Measurements from ENCODE around the gene GIT1.

- TF ChIP-seq CTCF (IDR thresholded peaks at IDR 0.05): no peak
- TF ChIP-seq EP300 (IDR thresholded peaks at IDR 0.05): no peak
- TF ChIP-seq POLR2AphosphoS5 (IDR thresholded peaks at IDR 0.05): peak in 1 of 2 donors; percentile 67
- TF ChIP-seq POLR2A (IDR thresholded peaks at IDR 0.05): peak in 2 of 4 donors; percentile 9 to 50
These were observed 26.2 kb upstream of the GIT1 start for GRCh38 chr17:29615492-29616299.
